Hepatocyte (in vitro differentiated cells): ENCODE data around the gene DNMT3A.

Source experiments
- EZH2phosphoT487 ChIP-seq: fragments of 200-600 bp; sonication (generic); IDR thresholded peaks from one replicate; pipeline ENCODE4 v1.6.1; 2018; ENCODE audit warnings: antibody characterized with exemption, mild to moderate bottlenecking, low read depth, moderate library complexity; ENCODE audit not compliant: unreplicated experiment, severe bottlenecking
- TF ChIP-seq, protein P1 (sequence below): fragments of 200-600 bp; sonication (generic); IDR thresholded peaks from 2 replicates; pipeline ENCODE4 v1.5.1; 2016; ENCODE audit warnings: antibody characterized with exemption, mild to moderate bottlenecking; ENCODE audit not compliant: poor library complexity

DNA sequence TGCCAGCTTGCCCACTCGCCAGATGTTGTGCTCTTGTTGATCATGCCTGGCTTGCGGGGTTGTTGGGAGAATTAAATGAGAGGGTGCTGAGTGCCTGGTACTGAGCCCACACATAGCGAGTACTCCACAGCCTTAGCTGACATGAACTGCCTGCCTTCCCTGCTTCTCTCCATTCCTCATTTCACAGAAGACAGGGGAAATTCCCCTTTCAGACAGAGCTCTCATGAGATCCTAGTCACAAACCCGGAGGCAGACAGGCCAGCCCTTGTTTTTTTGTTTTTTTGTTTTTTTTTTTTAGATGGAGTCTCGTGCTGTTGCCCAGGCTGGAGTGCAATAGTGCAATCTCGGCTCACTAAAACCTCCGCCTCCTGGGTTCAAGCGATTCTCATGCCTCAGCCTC, 17.1 kb upstream of the DNMT3A start:
- no peak for TF ChIP-seq EZH2phosphoT487
- TF ChIP-seq, protein P1, sequence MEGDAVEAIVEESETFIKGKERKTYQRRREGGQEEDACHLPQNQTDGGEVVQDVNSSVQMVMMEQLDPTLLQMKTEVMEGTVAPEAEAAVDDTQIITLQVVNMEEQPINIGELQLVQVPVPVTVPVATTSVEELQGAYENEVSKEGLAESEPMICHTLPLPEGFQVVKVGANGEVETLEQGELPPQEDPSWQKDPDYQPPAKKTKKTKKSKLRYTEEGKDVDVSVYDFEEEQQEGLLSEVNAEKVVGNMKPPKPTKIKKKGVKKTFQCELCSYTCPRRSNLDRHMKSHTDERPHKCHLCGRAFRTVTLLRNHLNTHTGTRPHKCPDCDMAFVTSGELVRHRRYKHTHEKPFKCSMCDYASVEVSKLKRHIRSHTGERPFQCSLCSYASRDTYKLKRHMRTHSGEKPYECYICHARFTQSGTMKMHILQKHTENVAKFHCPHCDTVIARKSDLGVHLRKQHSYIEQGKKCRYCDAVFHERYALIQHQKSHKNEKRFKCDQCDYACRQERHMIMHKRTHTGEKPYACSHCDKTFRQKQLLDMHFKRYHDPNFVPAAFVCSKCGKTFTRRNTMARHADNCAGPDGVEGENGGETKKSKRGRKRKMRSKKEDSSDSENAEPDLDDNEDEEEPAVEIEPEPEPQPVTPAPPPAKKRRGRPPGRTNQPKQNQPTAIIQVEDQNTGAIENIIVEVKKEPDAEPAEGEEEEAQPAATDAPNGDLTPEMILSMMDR, result no peak
